ENCODE data around the gene DENND6B.

Gene DENND6B

GRCh38 chr22:50346470-50346869 lies 19.7 kb upstream of the DENND6B start:
- TF ChIP-seq YY1 (IDR thresholded peaks at IDR 0.05; ENCODE audit: low read depth) (no peak), TEAD4 (IDR thresholded peaks at IDR 0.05) (no peak), CEBPB (IDR thresholded peaks at IDR 0.05) (no peak), MAX (IDR thresholded peaks at IDR 0.05) (no peak), USF1 (IDR thresholded peaks at IDR 0.05) (no peak), TCF12 (IDR thresholded peaks at IDR 0.05; ENCODE audit: low read depth) (no peak), REST (IDR thresholded peaks at IDR 0.05; ENCODE audit: low read depth) (no peak), EP300 (IDR thresholded peaks at IDR 0.05; ENCODE audit: borderline replicate concordance) (no peak), ZBTB7A (IDR thresholded peaks at IDR 0.05; ENCODE audit: low read depth) (no peak), CREB1 (IDR thresholded peaks at IDR 0.05; ENCODE audit: low read depth) (no peak), FOXM1 (IDR thresholded peaks at IDR 0.05; ENCODE audit: borderline replicate concordance, low read depth) (no peak), NFIC (IDR thresholded peaks at IDR 0.05) (no peak), RAD21 (IDR thresholded peaks at IDR 0.05; ENCODE audit: low read depth) (no peak)

- no peak for TF ChIP-seq CEBPB (IDR thresholded peaks at IDR 0.05)
- TF ChIP-seq TCF12 (IDR thresholded peaks at IDR 0.05; ENCODE audit: low read depth), result no peak
- no peak for TF ChIP-seq EP300 (IDR thresholded peaks at IDR 0.05; ENCODE audit: borderline replicate concordance)
These were observed 16.7 kb upstream of the DENND6B start for GRCh38 chr22:50343541-50343935.

- TF ChIP-seq CREB1 (IDR thresholded peaks at IDR 0.05; ENCODE audit: low read depth) (no peak), MAX (IDR thresholded peaks at IDR 0.05) (peak; percentile 81), YY1 (IDR thresholded peaks at IDR 0.05; ENCODE audit: low read depth) (peak; percentile 81)
These were observed 16.1 kb upstream of the DENND6B start, which contains the start of gene PPP6R2 for GRCh38 chr22:50342651-50343540. TSS of gene PPP6R2 (plus strand) at chr22:50343327. CDS start at chr22:50393909, 50,582 bp downstream.

- no peak for TF ChIP-seq TEAD4 (IDR thresholded peaks at IDR 0.05)
- peak; percentile 80 for TF ChIP-seq RAD21 (IDR thresholded peaks at IDR 0.05; ENCODE audit: low read depth)
- no peak for TF ChIP-seq FOXM1 (IDR thresholded peaks at IDR 0.05; ENCODE audit: borderline replicate concordance, low read depth)
- TF ChIP-seq ZBTB7A (IDR thresholded peaks at IDR 0.05; ENCODE audit: low read depth), result no peak
These were observed 15.3 kb upstream of the DENND6B start for GRCh38 chr22:50341977-50342650.

GRCh38 chr22:50339945-50340879 lies 13.4 kb upstream of the DENND6B start:
- no peak for TF ChIP-seq USF1 (IDR thresholded peaks at IDR 0.05)
- TF ChIP-seq NFIC (IDR thresholded peaks at IDR 0.05), result no peak
- no peak for TF ChIP-seq TAF1 (IDR thresholded peaks at IDR 0.05; ENCODE audit: low read depth)
- no peak for TF ChIP-seq TEAD4 (IDR thresholded peaks at IDR 0.05)
- no peak for TF ChIP-seq CEBPB (IDR thresholded peaks at IDR 0.05)
- TF ChIP-seq EGR1 (IDR thresholded peaks at IDR 0.05), result no peak
- no peak for TF ChIP-seq EP300 (IDR thresholded peaks at IDR 0.05; ENCODE audit: borderline replicate concordance)
- no peak for TF ChIP-seq CREB1 (IDR thresholded peaks at IDR 0.05; ENCODE audit: low read depth)
- TF ChIP-seq ZBTB7A (IDR thresholded peaks at IDR 0.05; ENCODE audit: low read depth), result no peak

- TF ChIP-seq USF1 (IDR thresholded peaks at IDR 0.05) (no peak), YY1 (IDR thresholded peaks at IDR 0.05; ENCODE audit: low read depth) (no peak), NFIC (IDR thresholded peaks at IDR 0.05) (no peak), CREB1 (IDR thresholded peaks at IDR 0.05; ENCODE audit: low read depth) (no peak), ZBTB7A (IDR thresholded peaks at IDR 0.05; ENCODE audit: low read depth) (no peak), REST (IDR thresholded peaks at IDR 0.05; ENCODE audit: low read depth) (no peak), TCF12 (IDR thresholded peaks at IDR 0.05; ENCODE audit: low read depth) (no peak)
These were observed 12.1 kb upstream of the DENND6B start for GRCh38 chr22:50338860-50339462.

Data from Ishikawa (cell line).